HepG2 (cell line): ENCODE data around the gene ANKZF1. TPM values are rescaled to one million over a fixed set of nuclear protein-coding genes. Genes with fewer than 3 reads are reported as not detected.

Source experiments
- ATAC-seq: fragments of 200-7000 bp; cut with Tn5 transposase; 3 replicates; pipeline ENCODE4 v1.9.1; 2020; ENCODE audit warnings: mild to moderate bottlenecking, moderate library complexity
- BruUV-seq: library from RNA; stranded (reverse); fragments of 400-500 nt; replicated peaks from 2 replicates; lab custom pipeline; 2021; lab: Mats Ljungman, UMichigan
- CTCF ChIA-PET: fragments of 300-600 bp; formaldehyde crosslinking; extraction: SDS; loops from one replicate; lab custom pipeline; 2021; ENCODE audit warnings: low total read pairs, inconsistent platforms, low intra/inter-chr PET ratio; lab: Yijun Ruan, JAX
- POLR2A ChIA-PET: fragments of 350-600 bp; sonication (Branson Sonifier 250); formaldehyde crosslinking; loops from one replicate; lab custom pipeline; 2020; ENCODE audit warnings: antibody characterized with exemption, inconsistent platforms; lab: Yijun Ruan, JAX
- DNase-seq: peaks from one replicate; pipeline ENCODE4 v3.0.0-alpha.2; 2015; ENCODE audit warnings: low spot score
- FAIRE-seq: peaks from 3 replicates; lab custom pipeline; 2011; peaks lifted over from hg19 to GRCh38; lab: Jason Lieb, UNC
- H2AFZ ChIP-seq: one replicate; pipeline ENCODE4 v1.6.1; 2011; ENCODE audit warnings: low read length, inconsistent platforms
- H3K27ac ChIP-seq: fragments of 300-600 bp; 3 replicates; pipeline ENCODE4 v1.8.0; 2011; ENCODE audit warnings: mixed run types, mild to moderate bottlenecking, mixed read lengths, low read length, inconsistent platforms; ENCODE audit not compliant: insufficient read depth; ENCODE audit errors: extremely low read length
- H3K27me3 ChIP-seq, 2 experiments: fragments of 200-600 bp in 1 of 2; 2 replicates in 1 of 2; 3 replicates in 1 of 2; pipeline versions ENCODE4 v1.6.0 to v1.8.0; 2011; ENCODE audit warnings: low read length in 2 of 2, mild to moderate bottlenecking in 2 of 2, moderate library complexity in 2 of 2, inconsistent platforms in 1 of 2; ENCODE audit not compliant: insufficient read depth in 2 of 2, control insufficient read depth in 1 of 2
- H3K36me3 ChIP-seq, 2 experiments: fragments of 200-600 bp in 1 of 2; replicated peaks in 1 of 2; 2 replicates in 1 of 2; 3 replicates in 1 of 2; pipeline versions ENCODE4 v1.5.1 to v1.8.0; 2011; ENCODE audit warnings: low read length in 2 of 2, inconsistent platforms in 1 of 2; ENCODE audit not compliant: insufficient read depth in 2 of 2, control insufficient read depth in 1 of 2
- H3K4me1 ChIP-seq: 2 replicates; pipeline ENCODE4 v1.5.1; 2012; ENCODE audit warnings: low read length, inconsistent platforms; ENCODE audit not compliant: insufficient read depth
- H3K4me2 ChIP-seq: 2 replicates; pipeline ENCODE4 v1.6.0; 2011; ENCODE audit warnings: low read depth, low read length, inconsistent platforms
- H3K4me3 ChIP-seq, 3 experiments: fragments of 200-600 bp in 1 of 3; sonication (generic), shearing (Covaris generic) in 1 of 3; replicated peaks in 1 of 3; 2 replicates each; pipeline ENCODE4 v1.5.1; 2011 to 2016; ENCODE audit warnings: low read length in 3 of 3, inconsistent platforms in 2 of 3, low read depth in 2 of 3, mild to moderate bottlenecking in 2 of 3, control low read depth in 1 of 3, mixed read lengths in 1 of 3; ENCODE audit not compliant: insufficient read depth in 1 of 3
- H3K79me2 ChIP-seq: one replicate; pipeline ENCODE4 v1.6.1; 2011; ENCODE audit warnings: low read length, inconsistent platforms; ENCODE audit not compliant: insufficient read depth
- H3K9ac ChIP-seq: 2 replicates; pipeline ENCODE4 v1.6.0; 2011; ENCODE audit warnings: mild to moderate bottlenecking, low read depth, low read length, inconsistent platforms; ENCODE audit not compliant: insufficient read depth
- H3K9me3 ChIP-seq: 2 replicates; pipeline ENCODE4 v1.5.1; 2012; ENCODE audit warnings: mild to moderate bottlenecking, low read length
- H4K20me1 ChIP-seq: 2 replicates; pipeline ENCODE4 v1.6.0; 2011; ENCODE audit warnings: inconsistent platforms, mild to moderate bottlenecking, low read length, moderate library complexity; ENCODE audit not compliant: insufficient read depth
- MED1 ChIP-seq: sonication (generic); formaldehyde crosslinking; IDR thresholded peaks from 2 replicates; pipeline ENCODE4 v1.4.0; 2020; ENCODE audit warnings: missing genetic modification reagents
- POGZ ChIP-seq: sonication (generic); formaldehyde crosslinking; IDR thresholded peaks from 2 replicates; pipeline ENCODE4 v1.4.0; 2020; ENCODE audit warnings: mild to moderate bottlenecking, missing genetic modification reagents
- ZNF407 ChIP-seq: sonication (generic); formaldehyde crosslinking; IDR thresholded peaks from one replicate; pipeline ENCODE4 v1.5.1; 2020; ENCODE audit warnings: mild to moderate bottlenecking, missing genetic modification reagents; ENCODE audit errors: not compliant biosample characterization
- WGBS: methylation state at CpG from one replicate; pipeline ENCODE4 v1.1.6; 2017; ENCODE audit warnings: low lambda C conversion rate; 5-methylcytosine and 5-hydroxymethylcytosine counted together
- in situ Hi-C: cut with HindIII; loops from 2 replicates; pipeline ENCODE4 v1.10.0; 2017; ENCODE audit warnings: low pct_unique_long_range_greater_than_20kb; ENCODE audit not compliant: extremely low pct_ligation_motif_present
- intact Hi-C: fragments of 100-400 bp; cut with micrococcal nuclease; formaldehyde crosslinking; loops from one replicate; pipeline ENCODE4 v1.10.0; 2022; ENCODE audit not compliant: unreplicated experiment
- polyA plus RNA-seq, 8 experiments: library from polyadenylated mRNA; depleted of rRNA in 3 of 8; stranded (reverse) in 7 of 8; unstranded in 1 of 8; fragments of >200 nt; fragmentation: Illumina TruSeq in 4 of 8; extraction: Trizol in 4 of 8; gene quantifications; 2 replicates each; pipeline versions ENCODE4 v1.2.1 to v1.2.3, GENCODE V29; 2011 to 2016; ENCODE audit warnings: low read depth in 4 of 8, missing spikeins in 1 of 8, mixed read lengths in 1 of 8; ENCODE audit not compliant: insufficient read depth in 1 of 8
- total RNA-seq, 5 experiments: library from RNA; depleted of rRNA; stranded (reverse); fragments of >200 nt; fragmentation: Illumina TruSeq; extraction: Trizol; gene quantifications; 2 replicates each; pipeline ENCODE4 v1.2.3, GENCODE V29; 2016; ENCODE audit warnings: low read depth in 1 of 5

The ANKZF1 gene
- total and polyA plus RNA-seq, 2 of the 13 experiments (the other 11 are each of a cell fraction or from before 2014, with no cell fraction given) = 25.3 to 128 TPM

- in situ Hi-C loops (no loop called here), intact Hi-C loops (no loop called here)
- TF ChIP-seq POGZ (CRISPR knock-in tag) (no peak), MED1 (0 out of 2 replicates have a peak, but pooled peaks have one; percentile 17), ZNF407 (CRISPR knock-in tag) (peak; percentile 38)
- no TSS peak for BruUV-seq
- Histone ChIP-seq H4K20me1 (no peaks in the 10 kb centered on the region), H2AFZ (no peak overlapping the region), H3K27ac (peak overlapping the region; percentile 25), H3K79me2 (no peaks in the 10 kb centered on the region), H3K9me3 (no peaks in the 10 kb centered on the region), H3K4me2 (peak overlapping the region; percentile 37; the same call in 1 of the 2 replicates), H3K27me3 (no peaks in the 10 kb centered on the region), H3K4me3 (no peak overlapping the region), H3K4me1 (peaks cover 33% of the 10 kb centered on the region), H3K9ac (no peak overlapping the region), H3K36me3 (no peaks in the 10 kb centered on the region)
- POLR2A ChIA-PET = interaction anchor here (0.7 to 10.9 kb wide), 11 partner anchors 8 to 79 kb away, joined by 3 to 102 read pairs (median 9); partner anchors contain the start of genes ABCB6, CNPPD1, DNAJB2 and GLB1L
- 77% methylated on average over 12 of the region's 12 CpGs for WGBS
- DNase-seq (no peak), ATAC-seq (peak; percentile 39), FAIRE-seq (no peak)
- CTCF ChIA-PET = no interaction called here
These were observed 30.0 kb upstream of the ANKZF1 start for GRCh38 chr2:219199470-219200211.
